Suprapubic skin (tissue), 4 donors: ENCODE results near the gene GTF3C6. TPM values are rescaled to one million over a fixed set of nuclear protein-coding genes. Genes with fewer than 3 reads are reported as not detected.

ENCODE experiments used
- DNase-seq, 2 donors: peaks; one replicate each; pipeline ENCODE4 v3.0.0-alpha.2; 2019; ENCODE audit warnings: low spot score in 2 of 2
- H3K27ac ChIP-seq: fragments of 200-600 bp; sonication (generic); one replicate; pipeline ENCODE4 v1.5.1; 2019
- H3K27me3 ChIP-seq: fragments of 200-600 bp; sonication (generic); one replicate; pipeline ENCODE4 v1.5.1; 2019
- H3K36me3 ChIP-seq: fragments of 200-600 bp; sonication (generic); one replicate; pipeline ENCODE4 v1.5.1; 2019
- H3K4me1 ChIP-seq: fragments of 200-600 bp; sonication (generic); one replicate; pipeline ENCODE4 v1.5.1; 2019
- H3K4me3 ChIP-seq: fragments of 200-600 bp; sonication (generic); one replicate; pipeline ENCODE4 v1.5.1; 2019; ENCODE audit warnings: mild to moderate bottlenecking
- H3K9me3 ChIP-seq: fragments of 200-600 bp; sonication (generic); one replicate; pipeline ENCODE4 v1.5.1; 2019
- EP300 ChIP-seq: sonication (generic); formaldehyde crosslinking; IDR thresholded peaks from one replicate; pipeline ENCODE4 v1.6.1; 2017; ENCODE audit warnings: antibody characterized with exemption
- POLR2A ChIP-seq, 2 donors: fragments of 450-650 bp; IDR thresholded peaks; one replicate each; pipeline ENCODE4 v1.6.1; 2017; ENCODE audit warnings: antibody characterized with exemption in 2 of 2, mild to moderate bottlenecking in 2 of 2, moderate library complexity in 2 of 2
- POLR2AphosphoS5 ChIP-seq, 3 donors: sonication (generic); formaldehyde crosslinking; IDR thresholded peaks; one replicate each; pipeline ENCODE4 v1.6.1; 2017; ENCODE audit warnings: antibody characterized with exemption in 3 of 3
- WGBS: methylation state at CpG from one replicate; pipeline ENCODE4 v1.1.5; 2018; 5-methylcytosine and 5-hydroxymethylcytosine counted together
- total RNA-seq, 4 donors: library from RNA; depleted of rRNA; stranded (reverse); fragments of >200 nt; gene quantifications; one replicate each; pipeline ENCODE4 v1.1.0, GENCODE V29; 2016
- TF ChIP-seq, protein P1 (sequence below), 2 donors: fragments of 200-600 bp in 1 of 2; fragments of 450-650 bp in 1 of 2; sonication (generic) in 1 of 2; IDR thresholded peaks; one replicate each; pipeline ENCODE4 v1.5.1; 2016 to 2019; ENCODE audit warnings: antibody characterized with exemption in 2 of 2, mild to moderate bottlenecking in 1 of 2, moderate library complexity in 1 of 2

Gene GTF3C6, protein sequence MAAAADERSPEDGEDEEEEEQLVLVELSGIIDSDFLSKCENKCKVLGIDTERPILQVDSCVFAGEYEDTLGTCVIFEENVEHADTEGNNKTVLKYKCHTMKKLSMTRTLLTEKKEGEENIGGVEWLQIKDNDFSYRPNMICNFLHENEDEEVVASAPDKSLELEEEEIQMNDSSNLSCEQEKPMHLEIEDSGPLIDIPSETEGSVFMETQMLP
- 10 to 100 TPM; 11.0 to 24.6 (median 22.0) TPM for total RNA-seq

DNA sequence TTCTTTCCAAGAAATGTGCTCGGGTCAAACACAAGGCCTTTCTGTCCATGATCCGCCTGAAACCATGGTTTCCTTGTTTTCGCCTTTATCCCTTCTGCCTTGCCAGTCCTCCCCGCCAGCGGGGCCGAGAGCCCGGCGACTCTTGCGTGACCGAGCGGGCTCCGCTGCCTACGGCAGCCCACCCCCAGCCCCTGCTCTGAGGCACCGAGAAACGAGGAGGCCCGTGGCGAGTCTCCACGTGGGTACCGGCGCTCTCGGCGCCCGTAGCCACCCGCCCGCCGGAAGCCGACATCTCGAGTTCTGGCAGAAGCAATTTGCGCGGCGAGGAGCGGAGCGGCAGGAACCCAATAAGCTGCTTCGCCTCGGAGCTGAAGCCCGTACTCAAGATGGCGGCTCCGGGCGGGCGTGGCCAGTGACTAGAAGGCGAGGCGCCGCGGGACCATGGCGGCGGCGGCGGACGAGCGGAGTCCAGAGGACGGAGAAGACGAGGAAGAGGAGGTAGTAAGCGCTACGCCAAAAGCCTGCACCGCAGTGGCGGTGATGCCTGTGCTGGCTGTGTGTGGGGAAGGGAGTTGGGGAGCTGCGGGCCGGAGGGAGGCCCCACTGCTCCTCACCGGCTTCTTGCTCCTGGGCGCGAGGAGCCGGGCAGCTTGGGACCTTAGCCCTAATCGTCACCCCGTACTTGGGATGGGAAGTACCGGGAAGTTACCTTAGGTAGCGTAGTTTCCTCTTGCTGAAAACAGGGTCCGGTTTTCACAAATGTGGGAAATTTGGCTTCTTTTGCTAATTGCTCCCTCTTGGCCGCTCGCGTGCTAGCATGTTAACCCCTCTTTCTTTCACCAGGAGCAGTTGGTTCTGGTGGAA is at the start of gene GTF3C6:
TSS of gene GTF3C6 (plus strand) at position 378 of the 864 bp plus-strand sequence. CDS start at position 442, 64 bp downstream.
- peak; percentile 10 to 72 for TF ChIP-seq POLR2A (IDR thresholded peaks at IDR 0.05)
- TF ChIP-seq EP300: no peak
- TF ChIP-seq, protein P1, sequence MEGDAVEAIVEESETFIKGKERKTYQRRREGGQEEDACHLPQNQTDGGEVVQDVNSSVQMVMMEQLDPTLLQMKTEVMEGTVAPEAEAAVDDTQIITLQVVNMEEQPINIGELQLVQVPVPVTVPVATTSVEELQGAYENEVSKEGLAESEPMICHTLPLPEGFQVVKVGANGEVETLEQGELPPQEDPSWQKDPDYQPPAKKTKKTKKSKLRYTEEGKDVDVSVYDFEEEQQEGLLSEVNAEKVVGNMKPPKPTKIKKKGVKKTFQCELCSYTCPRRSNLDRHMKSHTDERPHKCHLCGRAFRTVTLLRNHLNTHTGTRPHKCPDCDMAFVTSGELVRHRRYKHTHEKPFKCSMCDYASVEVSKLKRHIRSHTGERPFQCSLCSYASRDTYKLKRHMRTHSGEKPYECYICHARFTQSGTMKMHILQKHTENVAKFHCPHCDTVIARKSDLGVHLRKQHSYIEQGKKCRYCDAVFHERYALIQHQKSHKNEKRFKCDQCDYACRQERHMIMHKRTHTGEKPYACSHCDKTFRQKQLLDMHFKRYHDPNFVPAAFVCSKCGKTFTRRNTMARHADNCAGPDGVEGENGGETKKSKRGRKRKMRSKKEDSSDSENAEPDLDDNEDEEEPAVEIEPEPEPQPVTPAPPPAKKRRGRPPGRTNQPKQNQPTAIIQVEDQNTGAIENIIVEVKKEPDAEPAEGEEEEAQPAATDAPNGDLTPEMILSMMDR (IDR thresholded peaks at IDR 0.05): no peak
- peak; percentile 22 to 89 (median 56) for TF ChIP-seq POLR2AphosphoS5 (IDR thresholded peaks at IDR 0.05)
- Histone ChIP-seq H3K4me3 (peak within 1 kb of the TSS; percentile 79), H3K9me3 (no peaks in the 10 kb centered on the region), H3K27ac (peak within 1 kb of the TSS; percentile 82), H3K4me1 (peaks cover 20% of the 10 kb centered on the region), H3K27me3 (no peaks in the 10 kb centered on the region), H3K36me3 (peaks cover 33% of the 10 kb centered on the region)
- peak; percentile 95 to 97 for DNase-seq
- under 1% methylated on average over 43 of the region's 70 CpGs for WGBS

DNA sequence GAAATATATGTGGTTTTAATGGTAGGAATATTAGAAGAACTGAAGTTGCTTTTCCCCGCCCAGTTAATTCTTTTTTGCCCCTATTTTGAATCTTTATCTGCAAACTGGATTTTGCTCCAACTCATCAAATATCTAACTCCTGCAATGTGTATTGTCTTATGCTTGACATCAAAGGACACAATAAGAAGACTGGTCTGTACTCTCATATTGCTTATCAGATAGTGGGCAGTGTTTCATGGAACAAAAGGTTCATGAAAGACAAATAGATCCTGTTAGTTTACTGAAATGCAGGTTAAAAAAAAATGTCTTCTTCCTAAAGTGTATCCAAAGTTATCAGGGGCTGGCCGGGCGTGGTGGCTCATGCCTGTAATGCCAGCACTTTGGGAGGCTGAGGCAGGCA is 27.7 kb upstream of the GTF3C6 start:
- DNase-seq: no peak
- Histone ChIP-seq H3K9me3 (no peaks in the 10 kb centered on the region), H3K4me3 (no peak overlapping the region), H3K27ac (no peak overlapping the region), H3K4me1 (no peaks in the 10 kb centered on the region), H3K36me3 (no peaks in the 10 kb centered on the region), H3K27me3 (no peaks in the 10 kb centered on the region)
- TF ChIP-seq POLR2A (IDR thresholded peaks at IDR 0.05) (no peak), EP300 (no peak), POLR2AphosphoS5 (IDR thresholded peaks at IDR 0.05) (no peak)
- TF ChIP-seq, protein P1 (IDR thresholded peaks at IDR 0.05): no peak
- WGBS: 81% methylated on average over 3 of the region's 3 CpGs

DNA sequence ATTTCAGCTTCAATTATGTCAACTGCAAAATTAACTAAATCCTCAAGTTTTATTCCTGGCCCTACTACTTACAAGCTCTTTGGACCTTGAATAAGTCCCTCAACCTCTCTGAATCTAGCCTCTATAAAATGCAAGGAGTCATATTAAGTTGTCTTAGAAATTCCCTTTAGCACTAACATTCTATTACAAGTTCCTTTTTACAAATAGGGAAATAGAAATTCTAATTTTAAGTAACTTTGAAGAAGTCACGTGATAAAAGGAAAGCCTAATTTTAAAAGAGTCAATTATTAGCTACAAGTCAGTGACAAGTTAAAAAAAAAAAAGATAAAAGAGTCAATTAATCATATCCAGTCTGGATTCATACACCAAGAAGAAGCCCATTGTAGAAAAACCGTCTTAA is 24.6 kb upstream of the GTF3C6 start:
- WGBS: 65% methylated on average over 2 of the region's 2 CpGs
- no peak for TF ChIP-seq EP300
- no peak for TF ChIP-seq POLR2AphosphoS5 (IDR thresholded peaks at IDR 0.05)
- TF ChIP-seq, protein P1 (IDR thresholded peaks at IDR 0.05): no peak
- no peak for TF ChIP-seq POLR2A (IDR thresholded peaks at IDR 0.05)

DNA sequence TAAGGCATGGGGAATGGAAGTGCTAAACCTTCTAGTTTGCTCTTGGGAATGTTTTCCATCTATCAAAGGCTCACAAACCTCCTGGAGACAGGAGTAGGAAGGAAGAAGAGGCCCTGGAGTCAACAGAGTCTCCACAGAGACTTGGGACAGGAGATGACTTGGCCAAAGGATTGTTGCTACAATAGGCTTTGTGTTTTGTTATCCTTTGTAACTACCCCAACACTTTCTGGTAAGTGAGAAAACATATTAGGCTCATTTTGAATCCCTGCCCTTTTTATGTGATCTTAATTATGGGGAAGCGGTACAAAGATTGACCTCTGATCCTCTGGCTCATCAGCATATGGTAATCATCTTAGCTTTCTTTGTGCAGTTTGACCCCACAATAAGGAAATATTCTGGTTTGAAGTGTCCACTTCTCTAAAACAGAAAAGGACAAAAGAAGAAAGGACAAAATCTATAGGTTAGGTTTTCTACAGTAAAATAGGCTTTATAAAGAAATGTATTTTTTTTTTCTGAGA is 24.1 kb upstream of the GTF3C6 start:
- Histone ChIP-seq H3K27me3 (no peaks in the 10 kb centered on the region), H3K4me1 (no peaks in the 10 kb centered on the region), H3K4me3 (no peak overlapping the region), H3K27ac (no peak overlapping the region), H3K9me3 (no peaks in the 10 kb centered on the region), H3K36me3 (no peaks in the 10 kb centered on the region)
- WGBS: 73% methylated on average over 1 of the region's 1 CpG
- TF ChIP-seq POLR2AphosphoS5 (IDR thresholded peaks at IDR 0.05): no peak
- TF ChIP-seq, protein P1 (IDR thresholded peaks at IDR 0.05): no peak
- TF ChIP-seq EP300: no peak
- TF ChIP-seq POLR2A (IDR thresholded peaks at IDR 0.05): no peak
- no peak for DNase-seq

More for the DNA sequence above, 24.6 kb upstream of the GTF3C6 start:
- H3K27me3 ChIP-seq: no peaks in the 10 kb centered on the region
- no peak overlapping the region for H3K4me3 ChIP-seq
- no peaks in the 10 kb centered on the region for H3K36me3 ChIP-seq
- no peak overlapping the region for H3K27ac ChIP-seq
- no peaks in the 10 kb centered on the region for H3K4me1 ChIP-seq
- no peaks in the 10 kb centered on the region for H3K9me3 ChIP-seq
- DNase-seq: no peak

DNA sequence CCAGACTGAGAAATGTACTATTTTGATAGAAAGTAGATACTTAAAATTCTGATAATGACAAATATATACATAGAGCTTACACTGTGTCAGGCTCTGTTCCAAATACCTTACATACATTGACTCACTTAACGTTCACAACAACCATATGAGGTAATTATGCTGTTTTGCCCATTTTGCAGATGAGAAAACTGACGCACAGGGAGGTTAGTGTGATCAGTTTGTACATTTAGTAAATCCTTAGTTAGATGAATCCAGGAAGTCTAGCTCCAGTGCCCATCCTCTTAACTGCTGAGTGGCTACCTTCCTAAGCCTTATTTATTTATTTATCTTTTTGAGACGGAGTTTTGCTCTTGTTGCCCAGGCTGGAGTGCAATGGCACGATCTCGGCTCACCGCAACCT is 23.3 kb upstream of the GTF3C6 start:
- 84% methylated on average over 6 of the region's 6 CpGs for WGBS
- no peak overlapping the region for H3K27ac ChIP-seq
- no peaks in the 10 kb centered on the region for H3K36me3 ChIP-seq
- no peak overlapping the region for H3K4me3 ChIP-seq
- no peak for DNase-seq
- no peaks in the 10 kb centered on the region for H3K4me1 ChIP-seq
- TF ChIP-seq, protein P1 (IDR thresholded peaks at IDR 0.05): no peak
- TF ChIP-seq EP300: no peak
- no peak for TF ChIP-seq POLR2AphosphoS5 (IDR thresholded peaks at IDR 0.05)
- no peak for TF ChIP-seq POLR2A (IDR thresholded peaks at IDR 0.05)
- H3K27me3 ChIP-seq: no peaks in the 10 kb centered on the region
- H3K9me3 ChIP-seq: no peaks in the 10 kb centered on the region
